GM10266 (cell line): Measurements from ENCODE around the gene MANEAL.

ENCODE experiments used
- DNase-seq: peaks from one replicate; pipeline ENCODE4 v3.0.0; 2012; ENCODE audit errors: extremely low spot score
- TF ChIP-seq, protein P1 (sequence below): IDR thresholded peaks from 2 replicates; pipeline ENCODE4 v1.5.1; 2012; ENCODE audit warnings: mild to moderate bottlenecking, low read depth; ENCODE audit not compliant: control insufficient read depth, insufficient read depth; ENCODE audit errors: missing control alignments

Gene MANEAL, protein sequence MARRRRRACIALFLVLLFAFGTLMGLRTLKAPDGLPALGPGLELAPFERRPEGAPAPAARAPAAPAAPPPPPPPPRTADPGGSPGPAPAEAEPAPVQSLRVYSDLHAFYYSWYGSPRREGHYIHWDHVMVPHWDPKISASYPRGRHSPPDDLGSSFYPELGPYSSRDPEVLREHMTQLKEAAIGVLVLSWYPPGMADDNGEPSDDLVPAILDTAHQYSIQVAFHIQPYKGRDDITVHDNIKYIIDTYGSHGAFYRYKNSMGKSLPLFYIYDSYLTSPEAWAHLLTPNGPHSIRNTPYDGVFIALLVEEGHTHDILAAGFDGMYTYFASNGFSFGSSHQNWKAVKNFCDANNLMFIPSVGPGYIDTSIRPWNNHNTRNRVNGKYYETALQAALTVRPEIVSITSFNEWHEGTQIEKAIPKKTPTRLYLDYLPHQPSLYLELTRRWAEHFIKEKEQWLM

GRCh38 chr1:37793773-37794371, at the start of gene MANEAL:
Gene MANEAL (plus strand): TSS chr1:37793847. CDS start chr1:37794183, 336 bp downstream.
- DNase-seq = peak; percentile 82
- TF ChIP-seq, protein P1, sequence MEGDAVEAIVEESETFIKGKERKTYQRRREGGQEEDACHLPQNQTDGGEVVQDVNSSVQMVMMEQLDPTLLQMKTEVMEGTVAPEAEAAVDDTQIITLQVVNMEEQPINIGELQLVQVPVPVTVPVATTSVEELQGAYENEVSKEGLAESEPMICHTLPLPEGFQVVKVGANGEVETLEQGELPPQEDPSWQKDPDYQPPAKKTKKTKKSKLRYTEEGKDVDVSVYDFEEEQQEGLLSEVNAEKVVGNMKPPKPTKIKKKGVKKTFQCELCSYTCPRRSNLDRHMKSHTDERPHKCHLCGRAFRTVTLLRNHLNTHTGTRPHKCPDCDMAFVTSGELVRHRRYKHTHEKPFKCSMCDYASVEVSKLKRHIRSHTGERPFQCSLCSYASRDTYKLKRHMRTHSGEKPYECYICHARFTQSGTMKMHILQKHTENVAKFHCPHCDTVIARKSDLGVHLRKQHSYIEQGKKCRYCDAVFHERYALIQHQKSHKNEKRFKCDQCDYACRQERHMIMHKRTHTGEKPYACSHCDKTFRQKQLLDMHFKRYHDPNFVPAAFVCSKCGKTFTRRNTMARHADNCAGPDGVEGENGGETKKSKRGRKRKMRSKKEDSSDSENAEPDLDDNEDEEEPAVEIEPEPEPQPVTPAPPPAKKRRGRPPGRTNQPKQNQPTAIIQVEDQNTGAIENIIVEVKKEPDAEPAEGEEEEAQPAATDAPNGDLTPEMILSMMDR = no peak

DNA sequence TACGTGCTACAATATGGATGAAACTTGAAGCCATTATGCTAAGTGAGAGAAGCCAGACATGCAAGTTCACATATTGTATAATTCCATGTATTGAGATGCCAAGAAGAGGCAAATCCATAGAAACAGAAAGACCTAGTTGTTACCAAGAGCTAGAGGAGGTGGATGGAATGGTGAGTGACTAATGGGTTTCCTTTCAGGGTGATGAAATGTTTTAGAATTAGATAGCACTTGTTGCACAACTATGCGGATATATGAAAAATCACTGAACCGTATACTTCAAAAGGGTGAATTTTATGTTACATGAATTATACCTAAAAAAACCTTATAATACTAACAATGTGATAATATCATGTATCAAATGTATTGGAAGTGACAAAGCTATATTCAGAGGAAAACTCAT, 46.8 kb upstream of the MANEAL start:
- DNase-seq = no peak
- TF ChIP-seq, protein P1 = no peak

- DNase-seq = no peak
- TF ChIP-seq, protein P1 = no peak
These were observed 45.1 kb upstream of the MANEAL start for GRCh38 chr1:37748565-37748964.

- TF ChIP-seq, protein P1 = no peak
- DNase-seq = peak; percentile 21
These were observed 41.4 kb upstream of the MANEAL start for GRCh38 chr1:37752213-37752582.

DNA sequence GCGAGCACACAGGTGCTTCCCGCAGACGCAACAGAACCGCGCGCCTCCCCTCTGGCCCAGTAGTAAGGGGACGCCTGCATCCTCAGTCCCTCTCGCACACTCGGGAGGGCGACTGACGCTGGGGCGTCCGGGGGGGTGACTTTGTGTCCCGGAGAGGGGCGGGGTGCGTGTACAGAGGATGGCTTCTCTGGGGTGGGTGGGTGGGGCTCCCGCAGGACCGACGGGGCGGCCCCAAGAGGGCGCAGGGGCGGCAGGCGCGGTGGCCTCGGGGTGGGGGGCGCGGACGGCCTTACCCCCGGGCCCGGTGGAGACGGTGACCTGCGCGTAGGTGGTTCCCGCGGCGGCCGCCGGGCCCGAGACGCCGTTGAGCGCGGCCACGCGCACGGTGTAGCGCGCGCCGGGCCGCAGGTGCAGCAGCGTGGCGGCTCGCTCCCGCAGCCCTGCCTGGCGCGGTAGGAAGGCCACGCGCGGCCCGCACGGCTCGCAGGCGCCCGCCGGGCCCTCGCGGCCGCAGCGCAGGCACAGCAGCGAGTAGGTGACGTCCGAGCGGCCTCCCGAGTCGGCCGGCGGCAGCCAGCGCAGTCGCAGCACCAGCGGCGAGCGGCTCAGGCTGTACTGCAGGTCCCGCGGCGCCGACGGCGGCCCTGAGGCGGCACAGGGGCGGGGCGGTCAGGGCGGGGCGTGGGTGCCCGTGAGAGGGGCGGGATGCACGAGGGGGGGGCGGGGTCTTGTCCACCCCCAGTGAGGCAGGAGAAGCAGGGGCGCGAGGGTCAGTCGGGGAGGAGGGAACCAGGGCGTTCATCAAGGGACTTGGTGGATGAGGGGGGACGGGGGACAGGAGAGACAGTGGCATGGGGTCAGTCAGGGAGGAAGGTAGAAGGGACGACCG, 40.8 kb upstream of the MANEAL start:
- peak; percentile 84 for DNase-seq
- TF ChIP-seq, protein P1 = no peak

DNA sequence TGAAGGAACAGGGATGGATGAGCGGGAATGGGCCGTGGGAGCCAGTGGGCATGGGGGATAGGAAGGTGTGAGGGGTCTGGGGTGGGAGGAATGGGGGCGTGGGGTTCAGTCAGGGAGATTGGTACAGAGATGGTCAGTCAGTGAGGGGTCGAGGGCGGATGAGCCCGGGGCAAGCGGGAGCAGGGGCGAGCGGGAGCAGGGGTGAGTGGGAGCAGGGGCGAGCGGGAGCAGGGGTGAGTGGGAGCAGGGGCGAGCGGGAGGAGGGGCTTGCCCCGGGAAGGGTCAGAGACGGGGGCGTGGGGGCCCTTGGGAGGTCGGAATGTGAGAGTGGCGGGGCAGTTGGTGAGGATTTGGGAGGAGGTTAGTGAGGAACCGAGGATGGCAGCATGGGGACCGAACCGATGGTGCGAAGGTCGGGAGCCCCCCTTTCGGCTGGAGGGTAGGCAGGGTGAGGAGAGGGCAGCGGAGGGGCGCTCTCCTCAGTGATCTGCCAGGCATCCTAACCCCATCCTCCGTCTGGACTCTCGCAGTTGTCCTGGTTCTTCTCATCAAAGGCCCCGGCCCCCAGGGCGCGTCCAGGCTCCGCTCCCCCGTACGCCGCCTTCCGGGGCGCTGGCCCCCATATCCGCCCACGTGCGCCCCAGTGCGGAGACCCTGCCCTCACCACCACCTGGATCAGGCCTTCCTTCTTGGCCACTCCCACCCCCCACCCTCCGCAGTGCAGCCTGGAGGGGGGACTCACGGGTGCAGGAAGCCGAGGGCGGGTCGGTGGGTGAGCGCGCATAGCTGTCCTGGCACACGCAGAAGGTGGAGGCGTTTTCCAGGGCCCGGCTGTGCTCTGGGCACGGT, 40.0 kb upstream of the MANEAL start:
- peak; percentile 24 for DNase-seq
- TF ChIP-seq, protein P1 = no peak
